AG04450 (cell line): ENCODE results near the gene UVRAG. TPM values are rescaled to one million over a fixed set of nuclear protein-coding genes. Genes with fewer than 3 reads are reported as not detected.

ENCODE experiments used
- CTCF ChIA-PET: fragments of 300-600, 350-600 bp; formaldehyde crosslinking; extraction: SDS; loops from one replicate; lab custom pipeline; 2022; ENCODE audit warnings: antibody characterized with exemption, inconsistent platforms; lab: Charles Lee
- POLR2A ChIA-PET: fragments of 350-600 bp; formaldehyde crosslinking; extraction: SDS; loops from one replicate; lab custom pipeline; 2021; ENCODE audit warnings: antibody characterized with exemption, inconsistent platforms; lab: Yijun Ruan, JAX
- DNase-seq: peaks from one replicate; pipeline ENCODE4 v3.0.0-alpha.2; 2011; ENCODE audit warnings: low read depth, low spot score
- H3K27ac ChIP-seq: one replicate; pipeline ENCODE4 v1.5.1; 2012; ENCODE audit warnings: low read depth, low read length, control low read depth
- H3K27me3 ChIP-seq: one replicate; pipeline ENCODE4 v1.6.0; 2012; ENCODE audit warnings: low read length; ENCODE audit not compliant: control insufficient read depth, insufficient read depth
- H3K4me3 ChIP-seq: 2 replicates; pipeline ENCODE4 v1.5.1; 2011; ENCODE audit warnings: mild to moderate bottlenecking, low read depth, low read length, control low read depth
- H3K9me3 ChIP-seq: 2 replicates; pipeline ENCODE4 v1.5.1; 2012; ENCODE audit warnings: low read length; ENCODE audit not compliant: control insufficient read depth, insufficient read depth
- CTCF ChIP-seq: IDR thresholded peaks from 2 replicates; pipeline ENCODE4 v1.5.1; 2011; ENCODE audit warnings: low read depth, low read length, control low read depth, inconsistent platforms
- polyA plus RNA-seq: library from polyadenylated mRNA; depleted of rRNA; stranded (reverse); fragments of >200 nt; gene quantifications from 2 replicates; pipeline ENCODE4 v1.2.3, GENCODE V29; 2011

The UVRAG gene
- polyA plus RNA-seq, 1 experiment, result 11.6 TPM

GRCh38 chr11:75905434-75905833 is 90.4 kb downstream of the UVRAG start:
- H3K27me3 ChIP-seq, result no peaks in the 10 kb centered on the region
- no peak for DNase-seq
- no peak for TF ChIP-seq CTCF
- ChIA-PET CTCF (no interaction called here), POLR2A (no interaction called here)
- no peak overlapping the region for H3K4me3 ChIP-seq
- no peak overlapping the region for H3K27ac ChIP-seq
- no peaks in the 10 kb centered on the region for H3K9me3 ChIP-seq

GRCh38 chr11:75907906-75908527 is 93.0 kb downstream of the UVRAG start:
- CTCF ChIA-PET, result no interaction called here
- TF ChIP-seq CTCF, result no peak
- H3K27me3 ChIP-seq, result no peaks in the 10 kb centered on the region
- POLR2A ChIA-PET, result no interaction called here
- H3K27ac ChIP-seq, result no peak overlapping the region
- DNase-seq, result no peak
- no peak overlapping the region for H3K4me3 ChIP-seq
- H3K9me3 ChIP-seq, result no peaks in the 10 kb centered on the region

DNA sequence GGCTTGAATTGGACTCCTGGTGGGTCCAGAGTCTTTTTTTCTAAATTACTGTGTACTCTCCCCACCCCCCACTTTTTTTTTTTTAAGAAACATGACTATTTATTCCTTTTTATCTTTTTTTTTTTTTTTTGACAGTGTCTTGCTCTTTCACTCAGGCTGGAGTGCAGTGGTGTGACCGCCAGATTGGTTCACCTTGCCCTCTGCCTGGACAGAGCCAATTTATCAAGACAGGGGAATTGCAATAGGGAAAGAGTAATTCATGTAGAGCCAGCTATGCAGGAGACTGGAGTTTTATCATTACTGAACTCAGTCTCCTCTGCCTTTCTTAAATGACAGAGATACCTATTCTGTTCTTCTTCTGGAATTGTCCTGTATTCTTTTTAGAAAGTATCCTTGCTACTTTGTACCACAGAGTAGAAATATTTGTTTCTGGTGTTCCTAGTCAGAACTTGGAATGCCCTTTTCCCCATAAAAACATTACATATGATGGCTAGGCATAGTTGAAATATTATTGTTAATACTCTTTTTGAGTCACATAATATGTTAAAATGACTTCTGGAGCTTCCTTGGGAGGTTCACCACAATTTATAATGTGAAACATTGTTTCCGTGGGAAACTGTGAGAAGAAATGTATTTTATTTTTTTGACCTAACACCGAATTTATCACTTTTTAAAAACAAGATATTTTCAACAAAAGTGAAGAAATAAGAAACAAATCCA is 95.6 kb downstream of the UVRAG start:
- ChIA-PET POLR2A (no interaction called here), CTCF (interaction anchor here (1.3 to 1.4 kb wide), 2 partner anchors 14 to 242 kb away, joined by 3 to 4 read pairs; no protein-coding TSS in a partner anchor)
- no peak for DNase-seq
- Histone ChIP-seq H3K27ac (no peak overlapping the region), H3K4me3 (no peak overlapping the region), H3K27me3 (no peaks in the 10 kb centered on the region), H3K9me3 (no peaks in the 10 kb centered on the region)
- no peak for TF ChIP-seq CTCF

- H3K27ac ChIP-seq, result no peak overlapping the region
- no peak for DNase-seq
- ChIA-PET CTCF (interaction anchor here (1.3 to 1.4 kb wide), 2 partner anchors 15 to 241 kb away, joined by 3 to 4 read pairs; no protein-coding TSS in a partner anchor), POLR2A (no interaction called here)
- no peaks in the 10 kb centered on the region for H3K27me3 ChIP-seq
- H3K9me3 ChIP-seq, result no peaks in the 10 kb centered on the region
- H3K4me3 ChIP-seq, result no peak overlapping the region
- TF ChIP-seq CTCF, result no peak
Observed at GRCh38 chr11:75911459-75911858, 96.4 kb downstream of the UVRAG start.

GRCh38 chr11:75913984-75914383 is 99.0 kb downstream of the UVRAG start:
- ChIA-PET CTCF (no interaction called here), POLR2A (no interaction called here)
- Histone ChIP-seq H3K4me3 (no peak overlapping the region), H3K27ac (no peak overlapping the region), H3K27me3 (no peaks in the 10 kb centered on the region), H3K9me3 (no peaks in the 10 kb centered on the region)
- DNase-seq, result no peak
- TF ChIP-seq CTCF, result no peak
